Colon (tissue), 2 donors: ENCODE results near the gene PTPRS.

ENCODE experiments used
- FAIRE-seq: peaks from 2 replicates; lab custom pipeline; 2012; peaks lifted over from hg19 to GRCh38; lab: Jason Lieb, UNC
- donor health status: control.
- donor health status: control.

PTPRS gene

DNA sequence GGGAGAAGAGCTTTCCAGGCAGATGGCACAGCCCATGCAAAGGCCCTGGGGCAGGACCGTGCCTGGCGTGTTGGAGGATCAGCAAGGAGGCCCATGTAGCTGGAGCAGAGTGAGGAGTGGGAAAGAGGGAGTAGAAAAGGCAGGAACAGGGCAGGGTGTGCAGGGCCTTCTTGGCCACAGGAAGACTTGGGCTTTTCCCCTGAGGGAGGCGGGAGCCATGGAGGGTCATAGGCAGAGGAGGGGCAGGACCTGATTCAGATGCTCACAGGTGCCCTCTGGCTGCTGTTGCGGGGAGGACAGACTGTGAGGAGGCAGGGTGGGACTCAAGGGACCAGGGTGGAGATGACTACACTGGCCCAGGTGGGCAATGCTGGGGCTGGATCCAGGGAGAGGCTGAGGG, 13.8 kb upstream of the PTPRS start:
- no peak for FAIRE-seq

DNA sequence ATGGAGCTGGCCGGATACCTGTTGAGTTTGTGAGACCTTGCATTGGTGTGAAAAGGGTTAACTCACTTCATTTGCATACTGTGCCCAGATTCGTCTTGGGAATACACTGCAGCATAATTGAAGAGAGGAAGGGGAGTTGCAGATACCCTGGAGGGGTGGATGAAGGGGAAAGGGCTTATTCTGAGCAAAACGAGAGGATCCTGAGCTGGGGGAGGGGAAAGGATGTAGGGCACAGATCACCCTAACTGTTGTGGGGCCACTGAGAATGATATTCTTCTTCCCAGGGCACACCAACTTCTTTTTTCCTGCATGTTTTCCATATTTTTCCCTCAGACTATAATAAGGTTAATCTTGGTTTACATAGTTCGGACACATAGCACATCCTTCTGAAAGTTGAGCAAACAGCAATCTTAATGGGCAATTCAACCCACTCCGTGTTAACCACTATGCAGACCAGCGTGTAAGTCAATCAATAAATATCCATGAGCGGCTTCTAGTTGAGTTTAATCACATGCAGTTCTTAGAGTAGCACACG, 11.7 kb upstream of the PTPRS start:
- FAIRE-seq: no peak

- no peak for FAIRE-seq
Observed at GRCh38 chr19:5351731-5352228, 11.2 kb upstream of the PTPRS start.

DNA sequence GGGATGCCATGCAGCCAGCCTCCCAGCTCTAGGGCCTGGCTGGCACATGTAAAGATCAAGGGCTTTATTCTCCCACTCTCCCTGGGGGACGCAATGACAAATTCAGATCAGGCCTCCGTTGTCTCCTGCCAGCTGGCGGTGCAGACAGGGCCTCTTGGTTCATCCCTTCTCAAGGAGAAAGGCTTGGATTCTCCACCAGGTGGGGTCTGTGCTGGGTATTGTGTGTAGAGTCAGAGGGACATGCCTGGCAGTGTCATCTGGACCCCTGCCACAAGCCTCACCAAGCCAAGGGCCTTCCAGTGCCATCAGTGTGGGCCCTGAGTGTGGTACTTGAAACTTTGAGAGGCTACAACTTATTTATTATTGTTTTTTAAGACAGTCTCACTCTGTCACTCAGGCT, 8.4 kb upstream of the PTPRS start:
- no peak for FAIRE-seq

- no peak for FAIRE-seq
Observed at GRCh38 chr19:5345895-5346386, 5.3 kb upstream of the PTPRS start.

GRCh38 chr19:5343848-5344247, 3.2 kb upstream of the PTPRS start:
- FAIRE-seq: no peak

- no peak for FAIRE-seq
Observed at GRCh38 chr19:5342573-5343201, 2.1 kb upstream of the PTPRS start.

DNA sequence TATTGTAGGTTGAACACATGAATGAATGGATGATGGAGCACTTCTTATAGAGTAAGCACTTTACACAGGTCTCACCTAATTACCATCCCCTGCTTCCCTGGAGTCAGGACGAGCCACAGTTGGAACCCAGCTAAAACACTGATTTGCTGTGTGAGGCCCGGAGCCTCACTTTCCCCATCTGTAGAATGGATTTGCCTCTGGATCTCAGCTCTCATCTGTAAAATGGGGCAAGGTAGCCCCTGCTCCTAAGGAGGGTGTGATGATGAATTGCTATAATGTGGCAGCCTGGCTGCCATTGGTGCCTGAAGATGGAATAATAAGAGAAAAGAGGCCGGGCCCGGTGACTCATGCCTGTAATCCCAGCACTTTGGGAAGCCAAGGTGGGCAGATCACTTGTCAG, 1.4 kb upstream of the PTPRS start:
- no peak for FAIRE-seq

DNA sequence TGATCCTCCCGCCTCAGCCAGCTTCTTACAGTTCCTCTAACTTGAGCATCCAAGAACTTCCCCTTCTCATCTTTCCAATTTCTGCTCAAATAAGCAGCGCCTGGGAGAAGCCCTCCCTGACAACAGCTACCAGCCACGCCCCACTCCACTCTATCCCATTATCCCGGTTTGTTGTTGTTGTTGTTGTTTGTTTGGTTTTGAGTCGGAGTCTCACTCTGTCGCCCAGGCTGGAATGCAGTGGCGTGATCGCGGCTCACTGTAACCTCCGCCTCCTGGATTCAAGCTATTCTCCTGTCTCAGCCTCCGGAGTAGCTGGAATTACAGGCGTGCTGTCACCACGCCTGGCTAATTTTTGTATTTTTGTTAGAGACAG, 822 bp upstream of the PTPRS start:
- FAIRE-seq: no peak

DNA sequence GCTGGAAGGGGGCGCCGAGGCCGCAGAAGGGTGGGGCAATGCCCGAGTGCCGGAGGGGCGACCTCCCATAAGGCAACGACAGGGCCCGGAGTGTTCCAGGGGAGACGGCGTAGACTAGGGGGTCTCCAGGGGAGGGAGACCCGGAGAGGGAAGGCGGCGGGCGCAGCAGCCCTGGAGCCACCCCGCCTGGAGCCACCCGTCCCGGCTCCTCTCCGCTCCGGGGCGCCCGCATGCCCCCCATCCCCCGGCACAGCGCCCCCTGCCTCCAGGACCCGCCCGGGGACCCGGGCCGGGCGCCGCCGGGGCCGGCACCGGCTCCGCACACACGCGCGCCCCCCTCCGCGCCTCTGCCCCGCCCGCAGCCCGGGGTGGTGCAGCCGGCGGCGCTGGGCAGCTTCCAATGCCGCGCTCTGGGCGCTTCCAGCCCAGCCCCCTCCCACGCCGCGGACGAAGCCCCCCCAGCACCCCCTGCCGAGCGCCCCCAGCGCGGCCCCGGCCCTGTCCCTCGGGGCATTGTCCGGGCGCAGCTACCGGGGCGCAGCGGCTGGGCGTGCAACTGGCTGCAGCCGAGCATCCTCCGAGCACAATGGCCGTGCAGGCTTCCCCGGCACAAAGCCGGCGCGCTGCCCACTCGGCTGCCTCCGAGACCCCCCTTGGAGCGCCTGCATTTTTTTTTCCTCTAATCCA, 519 bp downstream of the PTPRS start:
- FAIRE-seq: no peak

GRCh38 chr19:5339198-5339949, 1.2 kb downstream of the PTPRS start:
- no peak for FAIRE-seq

GRCh38 chr19:5338656-5339197, 1.9 kb downstream of the PTPRS start:
- no peak for FAIRE-seq

GRCh38 chr19:5337708-5338655, 2.6 kb downstream of the PTPRS start:
- FAIRE-seq: no peak

- FAIRE-seq: no peak
Observed at GRCh38 chr19:5337126-5337525, 3.5 kb downstream of the PTPRS start.

GRCh38 chr19:5336195-5336965, 4.2 kb downstream of the PTPRS start:
- FAIRE-seq: no peak

DNA sequence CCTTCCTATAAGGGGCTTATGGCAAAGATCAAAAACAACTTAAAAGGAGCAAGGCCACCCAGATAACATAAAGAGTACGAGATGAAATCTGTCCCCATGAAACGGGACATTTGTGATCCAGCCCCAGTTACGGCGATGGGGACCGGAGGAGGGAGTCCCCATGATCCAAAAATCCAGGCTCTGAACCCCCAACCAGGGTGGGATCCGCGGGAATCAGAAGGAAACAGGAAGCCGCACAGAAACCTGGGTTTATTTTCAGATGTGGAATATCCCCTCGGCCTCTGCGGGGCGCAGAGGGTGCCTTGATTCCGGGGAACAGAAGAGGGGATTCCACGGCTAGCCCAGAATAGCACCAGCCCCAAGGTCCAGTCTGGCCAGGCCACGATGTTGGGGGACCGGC, 5.0 kb downstream of the PTPRS start:
- FAIRE-seq: no peak

DNA sequence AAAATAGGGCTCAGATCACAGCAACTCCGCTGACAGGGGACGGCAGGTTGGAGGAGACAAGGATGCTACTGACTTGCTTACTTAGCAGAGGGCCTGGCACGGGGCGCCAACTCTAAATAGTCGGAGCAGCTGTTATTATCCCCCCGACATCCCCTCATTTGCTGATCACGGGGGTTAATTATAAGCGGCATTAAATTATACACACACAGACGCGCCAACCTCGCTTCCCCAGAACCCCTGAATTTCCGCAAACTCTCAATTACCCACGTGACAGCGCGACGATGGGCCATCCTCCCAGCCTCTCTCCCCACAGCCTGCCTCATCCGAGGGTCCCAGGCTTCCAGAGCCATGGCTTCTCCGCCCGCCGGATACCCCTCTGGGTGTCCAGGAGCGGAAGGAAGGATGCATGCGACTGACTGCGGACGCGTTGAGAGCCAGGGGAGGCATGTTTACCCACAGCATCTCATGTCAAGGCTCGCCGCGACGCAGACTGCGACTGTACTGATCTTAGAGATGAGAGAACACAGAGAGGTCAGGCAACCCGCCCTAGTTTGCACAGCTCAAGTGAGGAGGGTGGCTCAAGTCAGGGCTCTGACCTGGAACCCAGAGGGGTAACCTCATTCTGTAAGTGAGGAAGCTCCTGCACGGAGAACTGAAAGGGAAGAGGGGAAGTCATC, 5.7 kb downstream of the PTPRS start:
- FAIRE-seq: no peak

- no peak for FAIRE-seq
Observed at GRCh38 chr19:5334366-5334739, 6.3 kb downstream of the PTPRS start.

- FAIRE-seq: no peak
Observed at GRCh38 chr19:5333581-5334365, 6.8 kb downstream of the PTPRS start.
